Ovary (tissue), 9 donors: ENCODE measurements around the gene BRD4. TPM values are rescaled to one million over a fixed set of nuclear protein-coding genes. Genes with fewer than 3 reads are reported as not detected.

Source experiments
- DNase-seq, 5 donors: peaks; one replicate each; pipeline ENCODE4 v3.0.0-alpha.2; 2019 to 2020
- H3K27ac ChIP-seq, 2 donors: fragments of 200-600 bp; one replicate each; pipeline versions ENCODE4 v1.5.1 to v1.8.0; 2019 to 2022
- H3K27me3 ChIP-seq: fragments of 200-600 bp; one replicate; pipeline ENCODE4 v1.8.0; 2022
- H3K36me3 ChIP-seq: fragments of 200-600 bp; sonication (generic); one replicate; pipeline ENCODE4 v1.5.1; 2019
- H3K4me1 ChIP-seq: one replicate; pipeline ENCODE4 v1.8.1; 2013; ENCODE audit warnings: mild to moderate bottlenecking, moderate library complexity; ENCODE audit not compliant: insufficient read depth
- H3K4me3 ChIP-seq: fragments of 200-600 bp; sonication (generic); one replicate; pipeline ENCODE4 v1.5.1; 2017
- H3K9me3 ChIP-seq, 2 donors: fragments of 200-600 bp in 1 of 2; sonication (generic) in 1 of 2; one replicate each; pipeline versions ENCODE4 v1.5.1 to v1.8.1; 2013 to 2019; ENCODE audit warnings: mild to moderate bottlenecking in 1 of 2, moderate library complexity in 1 of 2
- EP300 ChIP-seq: sonication (generic); formaldehyde crosslinking; IDR thresholded peaks from one replicate; pipeline ENCODE4 v1.6.1; 2017; ENCODE audit warnings: antibody characterized with exemption
- POLR2A ChIP-seq: fragments of 450-650 bp; IDR thresholded peaks from one replicate; pipeline ENCODE4 v1.6.1; 2017; ENCODE audit warnings: antibody characterized with exemption, mild to moderate bottlenecking, moderate library complexity
- WGBS, 3 donors: extraction: QIAGEN DNeasy Blood & Tissue Kit in 1 of 3; methylation state at CpG; one replicate each; pipeline versions ENCODE4 v1.1.5 to v1.1.7; 2013 to 2017; 5-methylcytosine and 5-hydroxymethylcytosine counted together
- intact Hi-C, 4 donors: fragments of 100-400 bp; cut with DNase I; formaldehyde crosslinking; loops; one replicate each; pipeline versions ENCODE4 v1.11.0 to v1.15.1; 2022 to 2023
- polyA plus RNA-seq, 2 donors: library from polyadenylated mRNA; stranded (reverse); fragments of 200-250 nt in 1 of 2; fragments of 350-450 nt in 1 of 2; fragmentation: Illumina TruSeq in 1 of 2; extraction: RNeasy Lipid Tissue Mini Kit (QIAGEN cat#74804) in 1 of 2; gene quantifications; one replicate each; pipeline ENCODE4 v1.2.3, GENCODE V29; 2013 to 2014
- total RNA-seq, 7 donors: library from RNA; depleted of rRNA in 2 of 7; stranded (reverse); fragments of >200 nt in 2 of 7; fragmentation: NEBNext Ultra II Directional in 3 of 7; extraction: Animal tissue kit (Norgen Biotek cat#: 25700) in 3 of 7; gene quantifications; one replicate each; pipeline versions ENCODE4 v1.1.0 to v1.2.4, GENCODE V29; 2016 to 2023
- TF ChIP-seq, protein P1 (sequence below), 3 donors: fragments of 450-650 bp in 2 of 3; fragments of 200-600 bp in 1 of 3; IDR thresholded peaks; one replicate each; pipeline versions ENCODE4 v1.5.1 to v1.8.0; 2016 to 2022; ENCODE audit warnings: antibody characterized with exemption in 3 of 3, mild to moderate bottlenecking in 1 of 3
- donor health status: DM: no; HTN: no; CAD: no; lungs with moderate emphysema.
- donor health status: DM: no; HTN: no; CAD: no.
- donor health status: Bipolar disorder and iron deficiency.
- donor health status: DM: yes; HTN: yes; CAD: no.
- donor health status: DM: no; HTN: no; CAD: no.
- donor health status: DM: yes; HTN: yes; CAD: no.

The BRD4 gene
- total and polyA plus RNA-seq, 9 donors, result 19.6 to 127 (median 90.4) TPM

DNA sequence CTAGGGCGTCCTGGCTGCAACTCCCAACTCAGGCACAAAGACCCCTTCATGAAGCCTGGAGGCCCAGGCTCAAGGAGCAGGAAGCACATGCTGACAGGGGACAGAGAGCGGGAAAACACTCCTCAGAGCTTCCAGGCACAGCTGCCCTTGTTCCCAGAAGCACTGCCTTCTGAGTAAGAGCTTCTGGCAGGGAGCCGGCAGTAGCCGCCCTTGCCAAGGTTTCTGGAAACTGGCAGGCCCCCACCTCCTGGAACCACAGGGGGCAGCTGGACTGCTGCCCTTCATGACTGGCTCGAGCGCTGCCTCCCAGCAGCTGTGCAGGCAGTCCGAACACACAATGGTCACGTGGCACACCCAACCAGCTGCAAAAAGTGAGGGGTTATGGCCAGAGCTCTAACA is 66.5 kb downstream of the BRD4 start:
- TF ChIP-seq EP300, result peak; percentile 99
- no peak for TF ChIP-seq POLR2A
- peak overlapping the region; percentile 38 to 66 for H3K27ac ChIP-seq
- WGBS, 3 donors, result 1 to 9% (median 4%) methylated on average over 8 of the region's 8 CpGs
- no peaks in the 10 kb centered on the region for H3K27me3 ChIP-seq
- no peaks in the 10 kb centered on the region for H3K9me3 ChIP-seq
- no peaks in the 10 kb centered on the region for H3K36me3 ChIP-seq
- intact Hi-C loops, result loop anchor here in 2 of 4 donors (5.0 to 10.0 kb wide), 3 partner anchors 59 to 299 kb away; no protein-coding TSS in a partner anchor
- no peak overlapping the region for H3K4me3 ChIP-seq
- DNase-seq, result peak; percentile 93 to 99 (median 97)
- peaks cover 23% of the 10 kb centered on the region for H3K4me1 ChIP-seq

DNA sequence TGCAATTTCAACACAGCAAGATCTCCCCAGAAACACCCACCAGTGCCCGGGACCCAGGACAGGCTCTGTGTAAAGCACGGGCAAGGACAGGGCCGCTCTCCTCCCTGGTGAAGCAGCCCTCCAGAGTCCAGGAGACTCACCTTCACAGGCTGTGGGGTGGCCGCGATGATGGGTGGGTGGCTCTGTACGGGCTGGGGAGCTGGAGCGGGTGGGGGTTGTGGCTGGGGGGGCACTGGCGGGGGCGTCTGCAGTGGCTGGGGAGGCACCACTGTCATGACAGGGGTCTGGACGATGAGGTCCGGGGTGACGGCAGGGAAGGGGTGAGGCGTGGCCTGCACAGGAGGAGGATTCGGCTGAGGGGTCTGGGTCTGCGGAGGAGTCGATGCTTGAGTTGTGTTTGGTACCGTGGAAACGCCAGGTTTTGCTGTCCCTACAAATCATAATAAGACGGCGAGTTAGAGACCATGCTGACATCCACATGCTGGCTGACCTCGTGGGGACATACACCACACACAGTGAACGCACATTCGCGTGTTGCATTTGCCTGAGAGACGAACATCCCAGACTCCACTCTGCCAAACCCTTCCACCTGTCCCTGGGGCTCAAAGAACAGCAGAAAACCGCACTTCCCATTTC is 67.0 kb downstream of the BRD4 start:
- DNase-seq, result no peak
- 41 to 48% (median 42%) methylated on average over 25 to 26 of the region's 26 CpGs for whole genome bisulfite sequencing, 3 donors
- intact Hi-C loops, result loop anchor here in 2 of 4 donors (5.0 to 10.0 kb wide), 3 partner anchors 59 to 299 kb away; no protein-coding TSS in a partner anchor
- H3K36me3 ChIP-seq, result no peaks in the 10 kb centered on the region
- TF ChIP-seq EP300 (no peak), POLR2A (no peak)
- TF ChIP-seq, protein P1, sequence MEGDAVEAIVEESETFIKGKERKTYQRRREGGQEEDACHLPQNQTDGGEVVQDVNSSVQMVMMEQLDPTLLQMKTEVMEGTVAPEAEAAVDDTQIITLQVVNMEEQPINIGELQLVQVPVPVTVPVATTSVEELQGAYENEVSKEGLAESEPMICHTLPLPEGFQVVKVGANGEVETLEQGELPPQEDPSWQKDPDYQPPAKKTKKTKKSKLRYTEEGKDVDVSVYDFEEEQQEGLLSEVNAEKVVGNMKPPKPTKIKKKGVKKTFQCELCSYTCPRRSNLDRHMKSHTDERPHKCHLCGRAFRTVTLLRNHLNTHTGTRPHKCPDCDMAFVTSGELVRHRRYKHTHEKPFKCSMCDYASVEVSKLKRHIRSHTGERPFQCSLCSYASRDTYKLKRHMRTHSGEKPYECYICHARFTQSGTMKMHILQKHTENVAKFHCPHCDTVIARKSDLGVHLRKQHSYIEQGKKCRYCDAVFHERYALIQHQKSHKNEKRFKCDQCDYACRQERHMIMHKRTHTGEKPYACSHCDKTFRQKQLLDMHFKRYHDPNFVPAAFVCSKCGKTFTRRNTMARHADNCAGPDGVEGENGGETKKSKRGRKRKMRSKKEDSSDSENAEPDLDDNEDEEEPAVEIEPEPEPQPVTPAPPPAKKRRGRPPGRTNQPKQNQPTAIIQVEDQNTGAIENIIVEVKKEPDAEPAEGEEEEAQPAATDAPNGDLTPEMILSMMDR (IDR thresholded peaks at IDR 0.05), result no peak
- peaks cover 21% of the 10 kb centered on the region for H3K4me1 ChIP-seq
- H3K27me3 ChIP-seq, result no peaks in the 10 kb centered on the region
- no peak overlapping the region for H3K4me3 ChIP-seq
- H3K9me3 ChIP-seq, result no peaks in the 10 kb centered on the region
- H3K27ac ChIP-seq, result peak overlapping the region; percentile 38 to 66

DNA sequence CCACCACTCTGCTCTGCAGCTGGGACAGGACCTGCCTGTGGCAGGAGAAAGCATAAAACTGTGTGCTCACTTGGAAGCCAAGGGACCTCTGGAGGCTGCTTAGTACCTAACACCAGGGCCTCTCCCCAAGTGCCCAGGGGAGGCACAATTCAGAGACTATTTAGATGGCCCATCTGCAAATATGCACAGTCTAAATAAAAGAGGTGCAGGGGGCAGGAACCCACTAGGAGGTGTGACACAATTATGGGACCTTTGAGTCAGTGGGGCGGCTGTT is 67.5 kb downstream of the BRD4 start:
- TF ChIP-seq POLR2A (no peak), EP300 (no peak)
- TF ChIP-seq, protein P1 (IDR thresholded peaks at IDR 0.05), result no peak
- no peak for DNase-seq
- H3K36me3 ChIP-seq, result no peaks in the 10 kb centered on the region
- no peak overlapping the region for H3K4me3 ChIP-seq
- 50 to 88% (median 71%) methylated on average over 1 of the region's 1 CpG for WGBS, 3 donors
- intact Hi-C loops, result loop anchor here in 3 of 4 donors (5.0 to 10.0 kb wide), 4 partner anchors 60 to 300 kb away; no protein-coding TSS in a partner anchor
- H3K9me3 ChIP-seq, result no peaks in the 10 kb centered on the region
- no peaks in the 10 kb centered on the region for H3K27me3 ChIP-seq
- peak overlapping the region; percentile 30 to 66 for H3K27ac ChIP-seq
- H3K4me1 ChIP-seq, result peaks cover 21% of the 10 kb centered on the region

DNA sequence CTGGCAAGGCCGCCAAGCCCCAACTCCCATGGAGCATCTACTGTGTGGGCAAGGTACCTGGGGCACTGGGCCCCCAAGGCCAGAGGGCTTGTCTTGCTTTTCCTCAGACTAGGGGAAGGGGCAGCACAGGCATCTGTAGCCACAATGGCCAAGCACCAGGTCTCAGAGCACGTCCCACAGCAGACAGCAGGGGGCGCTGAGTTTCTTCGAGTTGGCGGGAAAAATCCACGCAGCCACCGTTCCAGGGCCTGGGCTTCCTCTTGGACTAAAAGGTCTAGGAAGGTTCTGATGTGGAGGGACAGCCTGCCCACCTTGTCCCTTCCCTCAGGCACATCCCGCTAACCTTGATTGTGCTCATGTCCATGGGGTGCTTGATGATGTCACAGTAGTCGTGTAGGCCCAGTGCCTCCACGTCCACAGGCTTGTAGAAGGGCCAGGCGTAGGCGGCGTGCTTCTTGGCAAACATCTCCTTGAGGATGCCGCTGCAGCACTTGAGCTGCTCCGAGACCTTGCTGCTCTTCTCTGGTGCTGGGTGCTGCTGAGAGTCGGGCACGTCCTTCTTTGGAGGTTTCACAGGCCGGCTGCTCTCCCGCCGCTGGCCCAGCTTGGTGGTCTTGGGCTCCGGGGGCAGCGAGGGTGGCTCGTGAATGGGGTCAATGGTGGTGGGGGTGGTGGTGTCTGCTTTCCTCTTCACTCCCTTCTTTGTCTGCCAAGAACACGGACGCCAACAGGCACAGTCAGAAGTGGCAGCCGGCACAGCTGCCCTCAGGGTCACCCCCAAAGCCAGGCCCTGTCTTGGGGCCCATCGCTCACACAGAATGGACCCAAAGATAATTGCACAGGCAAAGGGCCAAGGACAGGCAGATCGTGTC is 68.0 kb downstream of the BRD4 start:
- no peaks in the 10 kb centered on the region for H3K9me3 ChIP-seq
- no peak overlapping the region for H3K4me3 ChIP-seq
- 46 to 53% (median 48%) methylated on average over 28 of the region's 28 CpGs for WGBS, 3 donors
- H3K4me1 ChIP-seq, result peaks cover 21% of the 10 kb centered on the region
- DNase-seq, result peak; percentile 62 to 86 (median 81)
- H3K36me3 ChIP-seq, result no peaks in the 10 kb centered on the region
- H3K27me3 ChIP-seq, result no peaks in the 10 kb centered on the region
- peak overlapping the region; percentile 30 to 66 for H3K27ac ChIP-seq
- TF ChIP-seq EP300, result no peak
- TF ChIP-seq, protein P1 (IDR thresholded peaks at IDR 0.05), result peak; percentile 12 to 63 (median 56)
- intact Hi-C loops, result loop anchor here in 3 of 4 donors (5.0 to 10.0 kb wide), 3 partner anchors 61 to 301 kb away; no protein-coding TSS in a partner anchor
